ENCODE measurements around the gene CFAP70.

CFAP70 gene

DNA sequence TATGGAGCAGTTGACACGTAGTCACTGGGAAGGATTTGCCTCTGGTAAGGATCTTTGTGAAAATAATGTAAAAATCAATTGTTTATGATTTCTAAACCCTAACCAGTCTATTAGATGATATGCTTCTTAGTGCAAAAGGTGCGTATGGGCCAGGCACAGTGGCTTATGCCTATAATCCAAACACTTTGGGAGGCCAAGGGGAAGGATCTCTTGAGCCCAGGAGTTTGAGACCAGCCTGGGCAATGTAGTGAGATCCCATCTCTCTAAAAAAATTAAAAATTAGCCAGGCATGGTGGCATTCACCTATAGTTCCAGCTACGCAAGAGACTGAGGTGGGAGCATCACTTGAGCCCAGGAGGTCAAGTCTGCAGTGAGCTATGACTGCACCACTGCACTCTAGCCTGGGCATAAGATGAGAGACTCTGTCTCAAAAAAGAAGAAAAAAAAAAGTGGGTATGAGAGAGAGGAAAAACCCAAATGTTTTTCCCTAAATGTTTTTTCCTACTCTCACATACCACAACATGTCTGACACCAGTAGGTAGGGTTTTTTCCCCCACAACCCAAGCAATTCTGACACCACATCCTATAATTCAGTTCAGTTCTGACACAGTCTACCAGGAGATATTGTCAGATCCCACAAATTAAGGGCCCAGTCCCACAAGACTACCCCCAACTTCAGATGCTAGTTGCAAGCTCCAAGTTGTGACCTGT lies 148.1 kb downstream of the CFAP70 start:
- DNase-seq = no peak

DNA sequence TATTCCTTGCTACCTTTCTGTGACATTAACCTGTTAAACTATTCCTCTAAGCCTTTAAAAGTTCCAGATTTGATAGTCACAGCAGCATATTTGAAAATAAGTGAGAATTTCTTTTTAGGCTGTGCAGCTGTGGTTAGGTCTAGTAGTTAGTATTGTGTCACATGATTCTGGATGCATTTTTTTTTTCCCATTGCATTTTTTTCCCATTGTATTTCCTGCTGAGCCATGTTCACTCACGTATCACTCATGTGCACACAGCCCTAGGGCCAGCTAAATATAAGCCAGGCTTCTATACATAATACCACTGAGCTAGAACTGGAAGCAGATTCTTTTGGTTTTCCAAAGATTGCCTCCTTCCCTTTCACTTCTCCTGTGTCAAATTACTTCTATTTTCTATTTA lies 149.0 kb downstream of the CFAP70 start:
- DNase-seq = peak; percentile 61

DNA sequence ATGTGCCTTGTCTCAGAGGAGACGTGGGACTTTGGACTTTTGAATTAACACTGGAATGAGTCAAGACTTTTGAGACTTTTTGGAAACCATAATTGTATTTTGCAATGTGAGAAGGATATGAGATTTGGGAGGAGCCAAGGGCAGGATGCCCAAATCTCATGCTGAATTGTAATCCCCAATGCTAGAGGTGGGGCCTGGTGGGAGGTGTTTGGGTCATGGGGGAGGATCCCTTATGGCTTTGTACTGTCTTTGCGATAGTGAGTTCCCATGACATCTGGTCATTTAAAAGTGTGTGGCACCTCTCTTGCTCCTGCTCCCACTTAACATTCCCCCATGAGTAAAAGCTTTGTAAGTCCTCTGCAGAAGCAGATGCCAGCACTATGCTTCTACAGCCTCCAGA lies 150.8 kb downstream of the CFAP70 start:
- DNase-seq = no peak

DNA sequence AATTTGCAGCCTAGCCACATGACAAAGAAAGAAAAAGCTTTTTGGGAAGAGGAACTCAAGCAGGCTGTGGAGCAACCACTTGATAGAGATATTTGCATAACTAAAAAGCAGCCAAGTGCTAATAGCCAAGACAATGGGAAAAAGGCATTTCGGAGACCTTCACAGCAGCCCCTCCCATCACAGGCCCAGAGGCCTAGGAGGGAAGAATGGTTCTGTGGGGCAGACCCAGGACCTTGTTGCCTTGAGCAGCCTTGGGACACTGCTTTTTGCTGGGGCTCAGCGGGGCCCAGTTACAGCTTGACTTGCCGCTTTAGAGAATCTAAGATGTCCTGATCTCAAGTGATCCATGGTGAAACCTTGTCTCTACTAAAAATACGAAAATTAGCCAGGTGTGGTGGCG lies 152.3 kb downstream of the CFAP70 start:
- no peak for DNase-seq

DNA sequence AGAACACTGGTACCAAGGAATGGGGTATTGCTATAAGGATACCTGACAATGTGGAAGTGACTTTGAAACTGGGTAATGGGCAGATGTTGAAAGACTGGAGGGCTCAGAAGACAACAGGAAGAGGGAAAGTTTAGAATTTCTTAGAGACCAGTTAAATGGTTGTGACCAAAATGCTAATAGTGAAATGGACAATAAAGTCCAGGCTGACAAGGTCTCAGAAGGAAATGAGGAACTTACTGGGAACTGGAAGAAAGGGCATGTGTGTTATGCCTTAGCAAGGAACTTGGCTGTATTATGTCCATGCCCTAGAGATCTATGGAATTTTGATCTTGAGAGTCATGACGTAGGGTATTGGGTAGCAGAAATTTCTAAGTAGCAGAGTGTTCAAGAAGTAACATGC lies 152.8 kb downstream of the CFAP70 start:
- DNase-seq = no peak

DNA sequence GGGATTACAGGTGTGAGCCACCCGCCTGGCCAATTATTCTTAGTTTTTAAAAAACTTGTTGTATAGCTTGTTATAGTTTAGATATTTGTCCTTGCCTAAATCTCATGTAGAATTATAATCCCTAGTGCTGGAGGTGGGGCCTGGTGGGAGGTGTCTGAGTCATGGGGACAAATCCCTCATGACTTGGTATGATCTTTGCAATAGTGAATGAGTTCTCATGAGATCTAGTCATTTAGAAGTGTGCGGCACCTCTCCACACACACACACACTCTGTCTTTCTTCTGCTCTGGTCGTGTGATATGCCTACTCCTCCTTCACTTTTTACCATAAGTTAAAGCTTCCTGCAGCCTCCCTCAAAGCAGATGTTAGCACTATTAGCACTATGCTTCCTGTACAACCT lies 153.6 kb downstream of the CFAP70 start:
- DNase-seq = no peak
